ENCODE results near the gene RRAGD.

DNA sequence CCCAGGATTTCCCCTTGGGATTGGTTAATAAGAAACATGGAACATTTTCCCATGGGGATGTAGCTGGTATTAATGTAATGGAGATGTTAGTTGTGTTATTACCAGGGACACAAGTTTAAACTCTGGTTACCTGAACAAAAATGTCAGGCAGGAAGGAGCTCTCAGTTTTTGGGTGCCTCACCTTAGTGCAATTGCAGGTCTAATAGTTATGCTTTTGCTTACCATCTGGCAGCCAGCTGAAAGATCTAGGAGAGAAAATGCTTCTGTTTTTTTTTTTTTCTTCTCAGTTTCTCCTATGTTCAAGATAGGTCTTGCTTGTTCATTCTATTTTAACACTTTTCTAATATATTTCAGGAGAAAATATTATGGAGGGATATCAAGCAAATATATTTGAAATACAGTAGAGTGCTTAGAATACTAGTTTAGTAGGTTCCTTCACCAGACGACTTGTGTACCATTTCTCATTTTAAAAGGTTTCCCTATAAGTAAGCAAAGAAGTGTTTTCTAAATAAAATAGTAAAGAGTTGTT lies 55.4 kb downstream of the RRAGD start:
- TF ChIP-seq GTF2F1 (IDR thresholded peaks at IDR 0.05; ENCODE audit: borderline replicate concordance, low read depth, low read length) (no peak), POLR2AphosphoS5 (IDR thresholded peaks at IDR 0.05; ENCODE audit: low read depth, low read length) (no peak), CHD2 (IDR thresholded peaks at IDR 0.05; ENCODE audit: low read length) (no peak), PHF8 (conservative IDR thresholded peaks at IDR 0.05; ENCODE audit: low read depth, low read length) (no peak), SAP30 (IDR thresholded peaks at IDR 0.05; ENCODE audit: insufficient read depth, insufficient replicate concordance, low read length) (no peak)
